ENCODE results near the gene GBA2.

GBA2 gene

GRCh38 chr9:35766997-35767396 lies 18.0 kb upstream of the GBA2 start:
- no peak for DNase-seq (ENCODE audit: low spot score)

GRCh38 chr9:35763803-35764202 lies 14.8 kb upstream of the GBA2 start:
- no peak for DNase-seq (ENCODE audit: low spot score)

GRCh38 chr9:35763181-35763580 lies 14.2 kb upstream of the GBA2 start:
- no peak for DNase-seq (ENCODE audit: low spot score)

GRCh38 chr9:35760651-35761050 lies 11.6 kb upstream of the GBA2 start:
- DNase-seq (ENCODE audit: low spot score), result no peak

GRCh38 chr9:35759795-35760194 lies 10.8 kb upstream of the GBA2 start:
- DNase-seq (ENCODE audit: low spot score), result no peak

- no peak for DNase-seq (ENCODE audit: low spot score)
These were observed 9.5 kb upstream of the GBA2 start for GRCh38 chr9:35758475-35759050.

GRCh38 chr9:35757892-35758275 lies 8.9 kb upstream of the GBA2 start:
- DNase-seq (ENCODE audit: low spot score), result no peak

GRCh38 chr9:35757226-35757891 lies 8.3 kb upstream of the GBA2 start:
- peak; percentile 38 for DNase-seq (ENCODE audit: low spot score)

- DNase-seq (ENCODE audit: low spot score), result peak; percentile 36
These were observed 7.5 kb upstream of the GBA2 start for GRCh38 chr9:35756275-35757225.

GRCh38 chr9:35755071-35755470 lies 6.0 kb upstream of the GBA2 start:
- no peak for DNase-seq (ENCODE audit: low spot score)

GRCh38 chr9:35754264-35754663 lies 5.2 kb upstream of the GBA2 start, which contains the start of gene MSMP:
Gene MSMP (minus strand): TSS chr9:35754276. CDS start chr9:35754129, 147 bp downstream.
- no peak for DNase-seq (ENCODE audit: low spot score)

- no peak for DNase-seq (ENCODE audit: low spot score)
These were observed 4.4 kb upstream of the GBA2 start for GRCh38 chr9:35753466-35753865.

GRCh38 chr9:35750256-35750531 lies 1.2 kb upstream of the GBA2 start:
- DNase-seq (ENCODE audit: low spot score), result no peak

- DNase-seq (ENCODE audit: low spot score), result no peak
These were observed 657 bp upstream of the GBA2 start for GRCh38 chr9:35749515-35750255.

- no peak for DNase-seq (ENCODE audit: low spot score)
These were observed 678 bp downstream of the GBA2 start for GRCh38 chr9:35748242-35748857.

GRCh38 chr9:35746583-35746982 lies 2.4 kb downstream of the GBA2 start:
- DNase-seq (ENCODE audit: low spot score), result no peak

GRCh38 chr9:35745569-35745968 lies 3.5 kb downstream of the GBA2 start:
- DNase-seq (ENCODE audit: low spot score), result no peak

- no peak for DNase-seq (ENCODE audit: low spot score)
These were observed 5.0 kb downstream of the GBA2 start for GRCh38 chr9:35743880-35744518.

- no peak for DNase-seq (ENCODE audit: low spot score)
These were observed 5.6 kb downstream of the GBA2 start for GRCh38 chr9:35743452-35743851.

GRCh38 chr9:35741740-35742139 lies 7.3 kb downstream of the GBA2 start:
- DNase-seq (ENCODE audit: low spot score), result no peak

- DNase-seq (ENCODE audit: low spot score), result no peak
These were observed 8.8 kb downstream of the GBA2 start for GRCh38 chr9:35740243-35740642.

Data from pons (tissue), 1 donor.